ENCODE measurements around the gene BSN.
A peak's percentile ranks its signal among the peaks of the same experiment; 100 is the strongest.

BSN gene

GRCh38 chr3:49602049-49602554 lies 47.8 kb downstream of the BSN start:
- no peak for DNase-seq

DNA sequence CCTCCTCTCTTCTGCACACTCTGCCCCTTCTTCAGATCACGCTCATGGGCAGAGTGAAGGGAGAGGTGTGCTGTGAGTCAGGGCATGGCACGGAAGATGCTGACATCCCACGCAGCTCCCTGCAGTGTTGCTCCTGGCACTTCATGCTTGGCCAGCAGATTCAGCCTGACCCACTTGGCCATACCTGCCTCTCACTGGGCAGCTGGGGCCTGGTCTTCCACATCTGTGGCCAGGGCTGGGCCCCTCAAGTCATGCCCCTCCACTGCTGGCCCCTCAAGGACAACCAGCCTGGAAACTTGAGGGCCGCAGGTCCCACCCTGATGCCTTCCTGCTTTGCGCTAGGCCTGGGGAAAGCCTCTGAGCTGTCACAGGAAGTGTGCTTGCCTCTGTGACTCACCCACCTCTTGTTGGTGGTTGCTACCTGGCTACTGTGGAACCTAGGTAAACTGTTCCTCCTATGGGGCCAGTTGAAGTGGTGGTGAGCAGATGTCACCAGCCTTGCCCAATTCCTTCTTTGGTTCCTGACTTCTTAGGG lies 48.7 kb downstream of the BSN start:
- DNase-seq, result no peak

GRCh38 chr3:49606427-49606826 lies 52.1 kb downstream of the BSN start:
- no peak for DNase-seq

GRCh38 chr3:49607105-49607591 lies 52.9 kb downstream of the BSN start:
- peak; percentile 63 to 85 for DNase-seq

DNA sequence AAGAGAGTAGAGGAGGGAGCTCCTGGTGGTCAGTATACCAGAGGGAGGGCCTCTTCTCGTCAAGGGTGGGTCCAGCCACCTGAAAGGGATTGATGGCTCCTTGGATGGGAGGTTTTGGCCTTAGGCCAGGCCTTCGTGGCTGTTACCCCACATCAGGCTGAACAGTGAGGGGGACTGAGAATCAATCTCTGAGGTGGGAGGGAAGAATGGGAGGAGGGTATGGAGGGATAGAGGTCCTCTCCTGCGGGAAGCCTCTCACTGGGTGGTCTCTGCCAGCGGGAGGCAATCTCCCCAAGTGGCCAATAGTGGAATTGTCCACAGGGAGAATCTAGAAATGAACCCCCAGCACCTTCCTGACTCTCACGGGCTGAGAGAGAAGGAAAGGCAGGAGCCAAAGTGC lies 53.5 kb downstream of the BSN start:
- DNase-seq, result no peak

DNA sequence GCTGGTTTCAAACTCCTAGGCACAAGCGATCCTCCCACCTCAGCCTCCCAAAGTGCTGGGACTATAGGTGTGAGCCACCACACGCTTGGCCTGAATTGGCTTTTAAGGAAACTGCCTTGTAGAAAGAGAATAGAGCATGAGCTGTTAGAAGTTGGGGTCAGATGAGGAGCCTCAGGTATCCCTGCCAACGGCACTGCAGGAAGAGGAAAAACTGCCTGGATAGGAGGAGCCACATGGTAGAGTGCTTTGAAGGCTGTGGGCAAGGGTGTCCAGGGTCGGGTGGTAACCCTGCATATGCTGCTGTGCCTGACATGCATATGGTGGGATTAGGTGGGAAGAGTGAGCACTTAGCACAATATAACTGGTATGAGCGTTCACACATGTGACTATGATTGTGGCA lies 55.0 kb downstream of the BSN start:
- DNase-seq, result no peak

- DNase-seq, result peak in 1 of 2 experiments; percentile 51
Measured at GRCh38 chr3:49609815-49610214, 55.5 kb downstream of the BSN start.

- no peak for DNase-seq
Measured at GRCh38 chr3:49610666-49611280, 56.5 kb downstream of the BSN start.

DNA sequence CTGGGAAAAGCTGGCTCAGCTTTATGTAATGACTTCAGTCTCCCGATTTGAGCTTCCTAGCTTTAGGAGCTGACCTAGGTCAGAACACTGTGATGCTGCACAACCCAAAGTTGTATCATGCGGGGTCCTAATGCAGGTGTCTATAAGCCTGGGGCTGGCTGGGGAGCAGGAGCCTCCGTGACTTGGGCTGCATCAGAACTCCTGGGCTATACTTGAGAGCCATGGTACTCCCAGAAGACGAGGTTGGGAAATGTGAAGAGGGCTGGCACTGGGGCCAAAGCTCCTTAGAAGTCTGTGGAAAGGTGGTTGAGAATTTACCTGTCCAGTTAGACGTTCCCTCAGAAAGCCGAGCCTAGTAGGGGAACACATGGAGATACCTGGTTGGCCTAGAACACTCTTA lies 57.0 kb downstream of the BSN start:
- DNase-seq, result no peak

- no peak for DNase-seq
Measured at GRCh38 chr3:49611719-49612118, 57.4 kb downstream of the BSN start.

- no peak for DNase-seq
Measured at GRCh38 chr3:49614936-49615335, 60.7 kb downstream of the BSN start.

DNA sequence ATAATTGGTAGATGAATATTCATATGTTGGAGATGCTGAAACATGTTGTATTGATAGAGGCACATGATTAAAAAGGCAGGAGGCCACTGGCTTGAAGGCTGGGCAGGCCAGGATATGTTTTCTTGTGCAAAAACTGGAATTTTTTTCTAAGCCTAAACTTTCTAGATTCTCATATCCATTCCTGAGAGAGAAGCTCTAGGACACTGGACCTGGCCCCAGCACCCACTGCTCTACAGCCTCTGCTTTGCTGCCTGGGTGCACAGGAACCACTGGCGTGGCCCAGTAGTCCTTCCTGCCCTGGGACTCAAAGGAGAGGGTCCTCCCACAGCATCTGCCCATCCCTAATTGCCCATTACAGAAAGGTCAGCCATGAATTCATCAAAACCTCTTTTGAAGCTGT lies 61.8 kb downstream of the BSN start:
- no peak for DNase-seq

DNA sequence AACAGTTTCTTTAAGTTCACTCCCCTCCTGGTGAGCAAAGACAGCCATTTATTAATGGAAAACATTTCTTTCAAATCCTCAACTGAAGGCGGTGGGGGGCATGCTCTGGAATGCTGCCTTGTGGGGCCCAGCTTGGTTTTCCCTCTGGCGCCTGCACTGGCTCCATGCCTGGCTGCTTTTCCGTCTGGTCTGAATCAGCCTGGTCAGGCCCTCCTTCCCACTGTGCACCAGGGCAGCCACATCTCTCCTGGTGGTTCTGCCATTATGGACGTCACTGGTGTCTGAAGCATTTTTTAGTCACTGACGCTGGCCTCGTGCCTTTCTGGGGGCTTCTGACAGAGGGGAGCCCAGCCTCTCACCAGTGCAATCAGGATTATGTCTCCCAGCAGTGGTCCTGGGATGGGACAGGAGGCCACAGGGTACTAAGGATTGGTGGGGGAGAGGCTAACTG lies 62.2 kb downstream of the BSN start:
- DNase-seq, result peak in 1 of 2 experiments; percentile 27

GRCh38 chr3:49617390-49618013 lies 63.2 kb downstream of the BSN start:
- DNase-seq, result no peak

GRCh38 chr3:49618412-49618811 lies 64.1 kb downstream of the BSN start:
- no peak for DNase-seq

DNA sequence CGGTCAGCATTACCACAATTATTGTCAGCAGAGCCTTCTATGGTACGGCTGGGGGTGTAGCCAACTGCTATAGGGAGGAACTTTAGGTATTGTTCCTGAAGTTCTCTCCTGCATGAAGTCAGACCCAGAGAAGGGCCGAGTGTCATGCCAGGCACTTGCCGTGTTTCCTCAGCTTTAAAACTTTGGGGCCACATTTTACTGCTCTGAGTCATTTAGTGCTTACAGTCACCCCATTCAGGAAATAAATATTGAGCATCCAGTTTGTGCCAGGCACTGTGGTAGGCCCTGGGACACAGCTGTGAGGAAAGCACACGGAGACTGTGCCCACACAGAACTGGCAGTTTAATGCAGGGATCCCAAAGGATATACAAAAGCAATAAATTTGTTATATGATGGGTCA lies 65.4 kb downstream of the BSN start:
- no peak for DNase-seq

DNA sequence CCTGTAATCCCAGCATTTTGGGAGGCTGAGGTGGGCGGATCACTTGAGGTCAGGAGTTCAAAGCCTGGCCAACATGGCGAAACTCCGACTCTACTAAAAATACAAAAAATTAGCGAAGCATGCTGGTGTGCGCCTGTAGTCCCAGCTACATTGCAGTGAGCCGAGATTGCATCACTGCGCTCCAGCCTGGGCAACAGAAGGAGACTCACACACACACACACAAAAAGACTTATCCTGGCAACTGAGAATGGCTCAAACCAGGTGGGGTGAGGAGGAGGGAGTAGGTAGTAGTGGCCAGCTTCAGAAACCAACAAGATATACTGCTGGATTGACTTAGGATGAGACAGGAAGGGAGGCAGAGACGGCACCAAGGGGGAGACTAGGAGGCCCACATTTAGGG lies 66.5 kb downstream of the BSN start:
- DNase-seq, result no peak

DNA sequence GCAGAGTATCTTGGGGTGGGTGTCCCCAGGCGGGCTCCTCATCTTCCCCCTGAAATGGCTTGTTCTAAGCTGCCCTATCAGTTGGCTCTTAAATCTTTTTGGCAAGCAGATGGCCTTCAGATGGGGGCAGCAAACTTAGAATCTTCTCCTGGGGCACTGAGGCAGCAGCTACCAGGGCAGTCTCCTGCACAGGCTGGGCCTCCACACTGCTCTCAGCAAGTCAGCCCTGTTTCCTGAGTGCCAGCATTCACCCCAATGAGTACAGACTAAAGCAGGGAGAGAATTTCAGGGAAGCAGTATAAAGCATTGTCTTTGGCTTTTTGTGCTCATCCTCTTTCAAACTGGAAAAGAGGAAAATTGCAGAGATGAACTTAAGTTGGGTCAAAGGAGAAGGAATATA lies 68.8 kb downstream of the BSN start:
- no peak for DNase-seq

- no peak for DNase-seq
Measured at GRCh38 chr3:49625071-49625470, 70.8 kb downstream of the BSN start.

- DNase-seq, result no peak
Measured at GRCh38 chr3:49626101-49626581, 71.9 kb downstream of the BSN start.

GRCh38 chr3:49626796-49627195 lies 72.5 kb downstream of the BSN start:
- DNase-seq, result peak in 1 of 2 experiments; percentile 34

- no peak for DNase-seq
Measured at GRCh38 chr3:49627634-49628033, 73.4 kb downstream of the BSN start.

DNA sequence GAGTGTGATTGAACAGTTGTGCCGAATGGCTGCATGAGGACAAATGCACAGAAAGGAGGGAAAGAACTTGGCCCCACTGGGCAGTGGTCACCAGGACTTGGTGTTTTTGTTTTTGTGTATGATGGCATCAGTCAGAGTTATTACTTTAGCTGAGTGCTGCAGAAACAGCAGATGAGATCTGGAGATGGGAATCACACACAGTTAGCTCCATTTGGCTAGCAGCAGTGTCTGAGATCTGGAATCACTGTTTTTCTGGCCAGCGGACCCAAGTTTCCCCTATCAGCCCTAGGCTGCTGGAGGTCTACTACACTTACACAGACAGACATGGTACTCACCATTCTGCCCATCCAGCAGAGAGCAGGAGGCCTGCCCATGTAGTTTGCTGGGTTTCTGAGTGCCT lies 74.0 kb downstream of the BSN start:
- DNase-seq, result no peak

- DNase-seq, result no peak
Measured at GRCh38 chr3:49629451-49629850, 75.2 kb downstream of the BSN start.
